H1 (cell line): ENCODE data around the gene UFSP2. TPM values are rescaled to one million over a fixed set of nuclear protein-coding genes. Genes with fewer than 3 reads are reported as not detected.

Experiments
- CBX5 ChIP-seq: fragments of 300-800, 300-1000 bp; sonication (generic); IDR thresholded peaks from 2 replicates; pipeline ENCODE4 v1.7.1; 2016; ENCODE audit warnings: antibody characterized with exemption, low read length, low read depth
- GTF2F1 ChIP-seq: IDR thresholded peaks from 2 replicates; pipeline ENCODE4 v1.6.1; 2012; ENCODE audit warnings: low read depth, low read length, improper control_type of control experiment, borderline replicate concordance
- MAFK ChIP-seq: IDR thresholded peaks from 2 replicates; pipeline ENCODE4 v1.6.1; 2012; ENCODE audit warnings: low read depth, mild to moderate bottlenecking, improper control_type of control experiment, low read length
- NRF1 ChIP-seq: IDR thresholded peaks from 2 replicates; pipeline ENCODE4 v1.6.1; 2011; ENCODE audit warnings: mild to moderate bottlenecking, low read depth, low read length, improper control_type of control experiment
- SP1 ChIP-seq: IDR thresholded peaks from 2 replicates; pipeline ENCODE4 v1.6.1; 2011; ENCODE audit warnings: low read depth, low read length
- ZNF274 ChIP-seq: IDR thresholded peaks from 2 replicates; pipeline ENCODE4 v1.7.0; 2012; ENCODE audit warnings: low read length, borderline replicate concordance; ENCODE audit errors: extremely low read depth
- polyA plus RNA-seq, 7 experiments: library from polyadenylated mRNA; depleted of rRNA in 3 of 7; stranded (reverse) in 5 of 7; unstranded in 2 of 7; fragments of >200 nt in 5 of 7; fragments of 200-250 nt in 2 of 7; gene quantifications; 1 replicate in 5 of 7; 2 replicates in 1 of 7; 4 replicates in 1 of 7; pipeline versions ENCODE4 v1.2.1 to v1.2.3, GENCODE V29; 2011 to 2013; ENCODE audit warnings: missing spikeins in 2 of 7, mixed read lengths in 2 of 7
- total RNA-seq: library from RNA; stranded (reverse); fragmentation: NEBNext Ultra II Directional; extraction: Animal tissue kit (Norgen Biotek cat#: 25700); gene quantifications from 2 replicates; pipeline ENCODE4 v1.2.1, GENCODE V29; 2021

UFSP2 gene
- total and polyA plus RNA-seq, 2 of the 8 experiments (the other 6 are each of a cell fraction or from before 2014, with no cell fraction given), result 22.9 to 26.0 TPM

DNA sequence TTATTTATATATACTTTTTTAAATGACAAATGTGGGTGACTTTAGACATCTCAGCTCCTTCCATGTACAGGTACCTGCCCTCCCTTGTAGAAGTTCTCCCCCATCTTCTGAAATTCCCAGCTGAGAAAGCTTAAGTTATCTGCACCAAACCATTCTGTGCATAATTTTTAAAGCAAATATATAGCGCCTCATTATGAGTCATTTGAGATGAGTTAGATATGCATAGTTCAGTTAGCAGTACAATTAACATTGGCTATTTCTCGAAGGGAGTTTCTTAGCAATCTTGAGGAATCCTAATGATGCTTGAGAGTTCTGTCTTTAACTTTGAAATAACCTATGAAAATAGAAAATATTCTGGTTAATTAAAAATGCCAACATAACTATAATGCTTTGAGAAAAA lies 19.4 kb upstream of the UFSP2 start (continued):
- TF ChIP-seq ZNF274, result no peak
- TF ChIP-seq GTF2F1, result no peak
- no peak for TF ChIP-seq MAFK
- TF ChIP-seq SP1, result no peak
- no peak for TF ChIP-seq NRF1
- TF ChIP-seq CBX5, result no peak
